GM12878 (cell line): ENCODE measurements around the gene KANTR. TPM values are rescaled to one million over a fixed set of nuclear protein-coding genes. Genes with fewer than 3 reads are reported as not detected.

Source experiments
- ATAC-seq: fragments of 200-7000 bp; cut with Tn5 transposase; 3 replicates; pipeline ENCODE4 v1.9.1; 2020; ENCODE audit warnings: mild to moderate bottlenecking, moderate library complexity
- BruUV-seq: library from RNA; stranded (reverse); fragments of 400-500 nt; replicated peaks from 2 replicates; lab custom pipeline; 2021; lab: Mats Ljungman, UMichigan
- CTCF ChIA-PET: fragments of 300-600 bp; sonication (Branson Sonifier 250); formaldehyde crosslinking; extraction: SDS; loops from one replicate; lab custom pipeline; 2021; ENCODE audit warnings: inconsistent platforms; lab: Yijun Ruan, JAX
- POLR2A ChIA-PET: fragments of 350-600 bp; formaldehyde crosslinking; extraction: SDS; loops from one replicate; lab custom pipeline; 2021; ENCODE audit warnings: inconsistent platforms; lab: Charles Lee
- RAD21 ChIA-PET: fragments of 300-600 bp; sonication (Branson Sonifier 250); formaldehyde crosslinking; loops from one replicate; lab custom pipeline; 2023; ENCODE audit warnings: antibody characterized with exemption; ENCODE audit not compliant: unreplicated experiment; lab: Charles Lee
- SMC1A ChIA-PET: fragments of 300-600 bp; sonication (Branson Sonifier 250); formaldehyde crosslinking; loops from one replicate; lab custom pipeline; 2023; ENCODE audit not compliant: unreplicated experiment, uncharacterized antibody; lab: Charles Lee
- DNase-seq: peaks from one replicate; pipeline ENCODE4 v3.0.0-alpha.2; 2011; ENCODE audit warnings: low read depth, low spot score
- FAIRE-seq: peaks from 3 replicates; lab custom pipeline; 2011; peaks lifted over from hg19 to GRCh38; lab: Jason Lieb, UNC
- H2AFZ ChIP-seq: 2 replicates; pipeline ENCODE4 v1.6.0; 2011; ENCODE audit warnings: low read depth, low read length, control low read depth; ENCODE audit not compliant: control insufficient read depth
- H3K27ac ChIP-seq: 2 replicates; pipeline ENCODE4 v1.5.1; 2011; ENCODE audit warnings: control low read depth; ENCODE audit not compliant: control insufficient read depth, insufficient read depth
- H3K27me3 ChIP-seq, 2 experiments: replicated peaks in 1 of 2; 2 replicates each; pipeline versions ENCODE4 v1.6.0 to v1.6.1; 2011; ENCODE audit warnings: low read length in 1 of 2; ENCODE audit not compliant: control insufficient read depth in 2 of 2, insufficient read depth in 2 of 2
- H3K36me3 ChIP-seq, 2 experiments: 2 replicates each; pipeline ENCODE4 v1.5.1; 2011; ENCODE audit warnings: low read length in 1 of 2; ENCODE audit not compliant: control insufficient read depth in 2 of 2, insufficient read depth in 2 of 2
- H3K4me1 ChIP-seq: 2 replicates; pipeline ENCODE4 v1.6.1; 2011; ENCODE audit warnings: mild to moderate bottlenecking, low read length, moderate library complexity, mixed read lengths; ENCODE audit not compliant: control insufficient read depth, insufficient read depth
- H3K4me2 ChIP-seq: 2 replicates; pipeline ENCODE4 v1.6.0; 2011; ENCODE audit warnings: control low read depth; ENCODE audit not compliant: control insufficient read depth, insufficient read depth
- H3K4me3 ChIP-seq: fragments of 200-600 bp; sonication (generic); 2 replicates; pipeline ENCODE4 v1.5.1; 2016
- H3K79me2 ChIP-seq: 2 replicates; pipeline ENCODE4 v1.6.0; 2011; ENCODE audit warnings: low read length; ENCODE audit not compliant: control insufficient read depth, insufficient read depth
- H3K9ac ChIP-seq: 2 replicates; pipeline ENCODE4 v1.8.0; 2011; ENCODE audit warnings: low read length, control low read depth, mixed read lengths; ENCODE audit not compliant: control insufficient read depth, insufficient read depth
- H3K9me3 ChIP-seq: replicated peaks from 3 replicates; pipeline ENCODE4 v1.5.1; 2011; ENCODE audit warnings: mild to moderate bottlenecking, low read length; ENCODE audit not compliant: control insufficient read depth, insufficient read depth
- H4K20me1 ChIP-seq: 2 replicates; pipeline ENCODE4 v1.6.0; 2011; ENCODE audit not compliant: control insufficient read depth, insufficient read depth
- CEBPB ChIP-seq, 2 experiments: fragments of 150-350 bp in 1 of 2; IDR thresholded peaks; 2 replicates each; pipeline ENCODE4 v1.6.1; 2012 to 2014; ENCODE audit warnings: low read depth in 2 of 2, low read length in 2 of 2, borderline replicate concordance in 1 of 2, inconsistent platforms in 1 of 2
- CREB1 ChIP-seq: IDR thresholded peaks from 2 replicates; pipeline ENCODE4 v1.6.1; 2012; ENCODE audit warnings: low read depth, mild to moderate bottlenecking, inconsistent platforms
- LARP7 ChIP-seq: fragments of 450-650 bp; IDR thresholded peaks from 2 replicates; pipeline ENCODE4 v1.6.1; 2017; ENCODE audit warnings: mild to moderate bottlenecking
- NFYB ChIP-seq: IDR thresholded peaks from 2 replicates; pipeline ENCODE4 v1.6.1; 2011; ENCODE audit warnings: low read depth, mild to moderate bottlenecking, low read length, improper control_type of control experiment, moderate library complexity; ENCODE audit not compliant: insufficient read depth
- POLR2AphosphoS2 ChIP-seq: IDR thresholded peaks from 2 replicates; pipeline ENCODE4 v1.6.1; 2011; ENCODE audit warnings: low read depth, mild to moderate bottlenecking, low read length, improper control_type of control experiment, moderate library complexity
- RAD21 ChIP-seq: IDR thresholded peaks from 2 replicates; pipeline ENCODE4 v1.6.1; 2011; ENCODE audit warnings: mild to moderate bottlenecking, low read depth, low read length, moderate library complexity; ENCODE audit not compliant: insufficient read depth
- SKIL ChIP-seq: fragments of 450-650 bp; IDR thresholded peaks from 2 replicates; pipeline ENCODE4 v1.6.1; 2017; ENCODE audit warnings: mild to moderate bottlenecking, low read depth, inconsistent platforms; ENCODE audit not compliant: poor library complexity, severe bottlenecking
- WRNIP1 ChIP-seq: IDR thresholded peaks from 2 replicates; pipeline ENCODE4 v1.6.1; 2011; ENCODE audit warnings: low read depth, low read length, improper control_type of control experiment, borderline replicate concordance
- ZBTB11 ChIP-seq: fragments of 450-650 bp; formaldehyde crosslinking; IDR thresholded peaks from 2 replicates; pipeline ENCODE4 v1.5.0; 2022; ENCODE audit warnings: mild to moderate bottlenecking, missing genetic modification characterization
- ZNF622 ChIP-seq: fragments of 450-650 bp; IDR thresholded peaks from 2 replicates; pipeline ENCODE4 v1.6.1; 2017; ENCODE audit warnings: mild to moderate bottlenecking, inconsistent platforms
- WGBS: methylation state at CpG from one replicate; pipeline ENCODE4 v1.1.6; 2016; ENCODE audit warnings: low lambda C conversion rate; ENCODE audit not compliant: insufficient replicate concordance, insufficient coverage; ENCODE audit errors: missing lambda C conversion rate; 5-methylcytosine and 5-hydroxymethylcytosine counted together
- in situ Hi-C: fragments of 300-500 bp; cut with MboI; formaldehyde crosslinking; loops from 9 replicates; pipeline ENCODE4 v1.14.3; 2018; ENCODE audit warnings: mixed read lengths
- intact Hi-C: fragments of 100-400 bp; cut with micrococcal nuclease; formaldehyde crosslinking; loops from one replicate; pipeline ENCODE4 v1.14.2; 2022; ENCODE audit not compliant: unreplicated experiment
- polyA plus RNA-seq, 11 experiments: library from polyadenylated mRNA; depleted of rRNA in 4 of 11; unstranded in 6 of 11; stranded (reverse) in 5 of 11; fragments of >200 nt; fragmentation: Nextera tagmentation in 4 of 11; fragmentation: Illumina TruSeq in 1 of 11; extraction: Ambion mirVana in 4 of 11; extraction: Trizol in 1 of 11; gene quantifications; 1 replicate in 1 of 11; 2 replicates in 10 of 11; pipeline versions ENCODE4 v1.2.1 to v1.2.3, GENCODE V29; 2011 to 2016; ENCODE audit warnings: inconsistent platforms in 2 of 11, missing spikeins in 2 of 11, low read depth in 1 of 11
- total RNA-seq, 4 experiments: library from RNA; depleted of rRNA in 3 of 4; stranded (reverse); fragments of >200 nt in 3 of 4; fragmentation: Illumina TruSeq in 1 of 4; extraction: Trizol in 1 of 4; gene quantifications; 2 replicates each; pipeline versions ENCODE4 v1.2.1 to v1.2.3, GENCODE V29; 2013 to 2021
- TF ChIP-seq, protein P1 (sequence below): IDR thresholded peaks from 2 replicates; pipeline ENCODE4 v1.6.1; 2012; ENCODE audit warnings: improper control_type of control experiment, low read depth, low read length; ENCODE audit not compliant: insufficient replicate concordance

KANTR gene
- total and polyA plus RNA-seq, 10 of the 15 experiments (the other 5 are each of a cell fraction or from before 2014, with no cell fraction given), result 1.00 to 14.8 (median 5.5) TPM

DNA sequence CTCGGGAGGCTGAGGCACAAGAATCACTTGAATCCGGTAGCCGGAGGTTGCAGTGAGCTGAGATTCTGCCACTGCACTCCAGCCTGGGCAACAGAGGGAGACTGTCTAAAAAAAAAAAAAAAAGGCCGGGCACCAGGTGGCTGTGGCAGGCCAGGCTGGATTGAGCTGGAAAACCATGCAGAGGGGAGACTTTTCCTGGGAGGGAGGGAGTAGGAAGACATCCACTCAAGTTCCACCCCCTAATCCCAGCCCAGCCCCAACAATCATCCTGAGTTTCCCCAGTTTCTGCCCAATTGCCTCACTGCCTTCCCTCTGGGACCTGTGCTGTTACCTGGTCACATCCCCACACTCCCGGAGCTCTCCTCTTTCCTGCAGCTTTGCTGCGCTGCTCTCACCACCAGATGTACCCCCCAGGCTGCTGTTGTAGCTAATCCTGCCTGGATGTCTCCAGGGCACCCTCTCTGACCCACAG is 20.8 kb upstream of the KANTR start:
- Histone ChIP-seq H4K20me1 (no peaks in the 10 kb centered on the region), H3K9me3 (no peaks in the 10 kb centered on the region), H3K9ac (no peak overlapping the region; the same call in 1 of the 2 replicates), H3K4me2 (peak overlapping the region; percentile 64), H3K27ac (no peak overlapping the region), H3K27me3 (no peaks in the 10 kb centered on the region), H3K79me2 (no peaks in the 10 kb centered on the region), H3K36me3 (no peaks in the 10 kb centered on the region), H3K4me1 (no peaks in the 10 kb centered on the region), H3K4me3 (peak overlapping the region; percentile 8; the same call in 1 of the 2 replicates), H2AFZ (peak overlapping the region; percentile 9)
- SMC1A ChIA-PET, result interaction anchor here (0.5 to 1.7 kb wide), 3 partner anchors 9 to 347 kb away, joined by 3 to 9 read pairs (median 4); partner anchors contain the start of gene TSPYL2
- CTCF ChIA-PET, result interaction anchor here (0.6 to 4.3 kb wide), 4 partner anchors 8 to 104 kb away, joined by 3 to 33 read pairs (median 3); no protein-coding TSS in a partner anchor
- RAD21 ChIA-PET, result interaction anchor here (1.0 to 1.9 kb wide), 3 partner anchors 16 to 69 kb away, joined by 3 to 6 read pairs (median 4); no protein-coding TSS in a partner anchor
- ATAC-seq, result peak; percentile 60
- POLR2A ChIA-PET, result interaction anchor here (0.8 to 1.5 kb wide), 2 partner anchors 9 to 14 kb away, joined by 3 to 9 read pairs; partner anchors contain the start of gene TSPYL2
- intact Hi-C loops (no loop called here), in situ Hi-C loops (no loop called here)
- BruUV-seq, result no TSS peak
- 29% methylated on average over 5 of the region's 6 CpGs for WGBS
- no peak for DNase-seq
- FAIRE-seq, result no peak
- no peak for TF ChIP-seq ZBTB11 (CRISPR knock-in tag)
- no peak for TF ChIP-seq POLR2AphosphoS2
- no peak for TF ChIP-seq SKIL
- TF ChIP-seq RAD21, result no peak
- no peak for TF ChIP-seq WRNIP1
- TF ChIP-seq CEBPB (IDR thresholded peaks at IDR 0.05; ENCODE audit: borderline replicate concordance in 1 of 2, low read depth in 2 of 2, low read length in 2 of 2), result no peak
- TF ChIP-seq ZNF622, result no peak
- TF ChIP-seq NFYB, result no peak
- TF ChIP-seq, protein P1, sequence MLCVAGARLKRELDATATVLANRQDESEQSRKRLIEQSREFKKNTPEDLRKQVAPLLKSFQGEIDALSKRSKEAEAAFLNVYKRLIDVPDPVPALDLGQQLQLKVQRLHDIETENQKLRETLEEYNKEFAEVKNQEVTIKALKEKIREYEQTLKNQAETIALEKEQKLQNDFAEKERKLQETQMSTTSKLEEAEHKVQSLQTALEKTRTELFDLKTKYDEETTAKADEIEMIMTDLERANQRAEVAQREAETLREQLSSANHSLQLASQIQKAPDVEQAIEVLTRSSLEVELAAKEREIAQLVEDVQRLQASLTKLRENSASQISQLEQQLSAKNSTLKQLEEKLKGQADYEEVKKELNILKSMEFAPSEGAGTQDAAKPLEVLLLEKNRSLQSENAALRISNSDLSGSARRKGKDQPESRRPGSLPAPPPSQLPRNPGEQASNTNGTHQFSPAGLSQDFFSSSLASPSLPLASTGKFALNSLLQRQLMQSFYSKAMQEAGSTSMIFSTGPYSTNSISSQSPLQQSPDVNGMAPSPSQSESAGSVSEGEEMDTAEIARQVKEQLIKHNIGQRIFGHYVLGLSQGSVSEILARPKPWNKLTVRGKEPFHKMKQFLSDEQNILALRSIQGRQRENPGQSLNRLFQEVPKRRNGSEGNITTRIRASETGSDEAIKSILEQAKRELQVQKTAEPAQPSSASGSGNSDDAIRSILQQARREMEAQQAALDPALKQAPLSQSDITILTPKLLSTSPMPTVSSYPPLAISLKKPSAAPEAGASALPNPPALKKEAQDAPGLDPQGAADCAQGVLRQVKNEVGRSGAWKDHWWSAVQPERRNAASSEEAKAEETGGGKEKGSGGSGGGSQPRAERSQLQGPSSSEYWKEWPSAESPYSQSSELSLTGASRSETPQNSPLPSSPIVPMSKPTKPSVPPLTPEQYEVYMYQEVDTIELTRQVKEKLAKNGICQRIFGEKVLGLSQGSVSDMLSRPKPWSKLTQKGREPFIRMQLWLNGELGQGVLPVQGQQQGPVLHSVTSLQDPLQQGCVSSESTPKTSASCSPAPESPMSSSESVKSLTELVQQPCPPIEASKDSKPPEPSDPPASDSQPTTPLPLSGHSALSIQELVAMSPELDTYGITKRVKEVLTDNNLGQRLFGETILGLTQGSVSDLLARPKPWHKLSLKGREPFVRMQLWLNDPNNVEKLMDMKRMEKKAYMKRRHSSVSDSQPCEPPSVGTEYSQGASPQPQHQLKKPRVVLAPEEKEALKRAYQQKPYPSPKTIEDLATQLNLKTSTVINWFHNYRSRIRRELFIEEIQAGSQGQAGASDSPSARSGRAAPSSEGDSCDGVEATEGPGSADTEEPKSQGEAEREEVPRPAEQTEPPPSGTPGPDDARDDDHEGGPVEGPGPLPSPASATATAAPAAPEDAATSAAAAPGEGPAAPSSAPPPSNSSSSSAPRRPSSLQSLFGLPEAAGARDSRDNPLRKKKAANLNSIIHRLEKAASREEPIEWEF, result no peak
- TF ChIP-seq LARP7, result no peak
- no peak for TF ChIP-seq CREB1
